Breast epithelium (tissue), 4 donors: ENCODE measurements around the gene PTRH2. TPM values are rescaled to one million over a fixed set of nuclear protein-coding genes. Genes with fewer than 3 reads are reported as not detected.
"Not testable (repeated sequence)": the region's sequence is repeated elsewhere in the genome, so short reads cannot be mapped to it uniquely, and the experiment has no call there.

Experiments
- DNase-seq, 2 donors: peaks; one replicate each; pipeline ENCODE4 v3.0.0-alpha.2; 2019; ENCODE audit warnings: low spot score in 2 of 2
- H3K27ac ChIP-seq, 2 donors: fragments of 200-600 bp; sonication (generic) in 1 of 2; one replicate each; pipeline ENCODE4 v1.5.1; 2016 to 2019; ENCODE audit warnings: mild to moderate bottlenecking in 1 of 2
- H3K27me3 ChIP-seq, 2 donors: fragments of 200-600 bp; sonication (generic) in 1 of 2; one replicate each; pipeline versions ENCODE4 v1.5.1 to v1.6.0; 2017 to 2019; ENCODE audit warnings: control low read depth in 1 of 2, mild to moderate bottlenecking in 1 of 2
- H3K36me3 ChIP-seq: fragments of 200-600 bp; one replicate; pipeline ENCODE4 v1.5.1; 2019
- H3K4me1 ChIP-seq, 2 donors: fragments of 200-600 bp; sonication (generic); one replicate each; pipeline ENCODE4 v1.5.1; 2016 to 2019; ENCODE audit warnings: control low read depth in 1 of 2
- H3K4me3 ChIP-seq, 3 donors: fragments of 200-600 bp; sonication (generic); 1 replicate in 2 of 3; 2 replicates in 1 of 3; pipeline ENCODE4 v1.5.1; 2016 to 2019; ENCODE audit warnings: mild to moderate bottlenecking in 3 of 3, moderate library complexity in 2 of 3
- H3K9me3 ChIP-seq, 2 donors: fragments of 200-600 bp; sonication (generic) in 1 of 2; one replicate each; pipeline ENCODE4 v1.5.1; 2016 to 2019; ENCODE audit warnings: control low read depth in 1 of 2
- POLR2A ChIP-seq: fragments of 450-650 bp; IDR thresholded peaks from one replicate; pipeline ENCODE4 v1.6.1; 2016; ENCODE audit warnings: antibody characterized with exemption, mild to moderate bottlenecking, moderate library complexity
- POLR2AphosphoS5 ChIP-seq, 3 donors: sonication (generic); formaldehyde crosslinking; IDR thresholded peaks; one replicate each; pipeline ENCODE4 v1.6.1; 2017; ENCODE audit warnings: antibody characterized with exemption in 3 of 3
- intact Hi-C: fragments of 100-400 bp; cut with DNase I; formaldehyde crosslinking; loops from one replicate; pipeline ENCODE4 v1.15.1; 2023; ENCODE audit warnings: low total_unique reads
- total RNA-seq, 3 donors: library from RNA; depleted of rRNA; stranded (reverse); fragments of >200 nt; gene quantifications; one replicate each; pipeline ENCODE4 v1.1.0, GENCODE V29; 2016
- TF ChIP-seq, protein P1 (sequence below), 3 donors: fragments of 450-650 bp; IDR thresholded peaks; one replicate each; pipeline ENCODE4 v1.5.1; 2016 to 2017; ENCODE audit warnings: antibody characterized with exemption in 3 of 3, mild to moderate bottlenecking in 3 of 3, moderate library complexity in 3 of 3

Gene PTRH2
- total RNA-seq = 10 to 100 TPM; 21.0 to 27.7 (median 26.5) TPM

DNA sequence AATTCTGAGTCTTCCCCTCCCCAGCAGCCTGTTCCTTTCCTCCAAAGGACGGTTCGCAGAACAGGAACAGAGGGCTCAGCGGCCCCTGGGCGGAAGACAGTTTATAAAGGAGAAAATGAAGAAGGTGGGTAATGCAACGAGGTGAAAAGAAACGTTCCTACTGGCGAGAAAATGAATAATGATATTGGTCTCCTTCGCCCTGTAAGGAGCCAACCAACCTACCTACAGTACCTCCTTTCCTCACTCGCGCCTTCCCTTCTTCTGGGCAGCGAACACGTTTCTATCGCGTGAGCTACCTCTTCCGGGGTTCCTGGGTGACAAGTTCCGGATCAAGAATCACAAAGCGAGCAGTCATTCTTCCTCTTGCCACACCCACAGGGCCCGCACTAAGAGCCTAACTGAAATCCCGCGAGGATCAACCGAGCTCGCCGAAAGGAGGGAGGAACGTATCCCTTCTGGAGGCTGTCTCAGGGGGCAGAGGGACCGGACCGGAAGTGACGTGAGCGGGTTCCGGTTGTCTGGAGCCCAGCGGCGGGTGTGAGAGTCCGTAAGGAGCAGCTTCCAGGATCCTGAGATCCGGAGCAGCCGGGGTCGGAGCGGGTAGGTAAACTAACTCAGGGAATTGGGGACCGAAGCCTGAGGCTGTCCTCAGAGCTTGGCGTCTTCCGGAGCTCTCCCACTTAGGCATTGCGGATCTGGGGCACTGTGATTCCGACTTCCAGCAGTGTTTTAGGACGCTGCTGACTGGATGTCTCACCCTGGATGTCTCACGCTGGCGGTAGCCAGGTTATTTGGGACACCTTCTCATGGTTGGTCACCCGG lies at the start of gene PTRH2, which contains the start of gene VMP1:
PTRH2 (minus strand) TSS at position 282 of the 822 bp plus-strand sequence. CDS start 9,452 bp downstream, outside the sequence.
VMP1 (plus strand) TSS at position 506 of the 822 bp plus-strand sequence. CDS start 23,793 bp downstream, outside the sequence.
- DNase-seq = peak; percentile 98 to 99
- Histone ChIP-seq H3K4me3 (peak within 1 kb of the TSS; percentile 73 to 81 (median 74)), H3K9me3 (no peaks in the 10 kb centered on the region), H3K36me3 (no peaks in the 10 kb centered on the region), H3K27ac (peak within 1 kb of the TSS; percentile 94 to 96), H3K27me3 (no peaks in the 10 kb centered on the region), H3K4me1 (peaks cover 0 to 19% of the 10 kb centered on the region in 2 donors)
- peak; percentile 70 for TF ChIP-seq POLR2A
- TF ChIP-seq, protein P1, sequence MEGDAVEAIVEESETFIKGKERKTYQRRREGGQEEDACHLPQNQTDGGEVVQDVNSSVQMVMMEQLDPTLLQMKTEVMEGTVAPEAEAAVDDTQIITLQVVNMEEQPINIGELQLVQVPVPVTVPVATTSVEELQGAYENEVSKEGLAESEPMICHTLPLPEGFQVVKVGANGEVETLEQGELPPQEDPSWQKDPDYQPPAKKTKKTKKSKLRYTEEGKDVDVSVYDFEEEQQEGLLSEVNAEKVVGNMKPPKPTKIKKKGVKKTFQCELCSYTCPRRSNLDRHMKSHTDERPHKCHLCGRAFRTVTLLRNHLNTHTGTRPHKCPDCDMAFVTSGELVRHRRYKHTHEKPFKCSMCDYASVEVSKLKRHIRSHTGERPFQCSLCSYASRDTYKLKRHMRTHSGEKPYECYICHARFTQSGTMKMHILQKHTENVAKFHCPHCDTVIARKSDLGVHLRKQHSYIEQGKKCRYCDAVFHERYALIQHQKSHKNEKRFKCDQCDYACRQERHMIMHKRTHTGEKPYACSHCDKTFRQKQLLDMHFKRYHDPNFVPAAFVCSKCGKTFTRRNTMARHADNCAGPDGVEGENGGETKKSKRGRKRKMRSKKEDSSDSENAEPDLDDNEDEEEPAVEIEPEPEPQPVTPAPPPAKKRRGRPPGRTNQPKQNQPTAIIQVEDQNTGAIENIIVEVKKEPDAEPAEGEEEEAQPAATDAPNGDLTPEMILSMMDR (IDR thresholded peaks at IDR 0.05) = no peak
- TF ChIP-seq POLR2AphosphoS5 (IDR thresholded peaks at IDR 0.05) = peak; percentile 86 to 96 (median 87)
- intact Hi-C loops = no loop called here

DNA sequence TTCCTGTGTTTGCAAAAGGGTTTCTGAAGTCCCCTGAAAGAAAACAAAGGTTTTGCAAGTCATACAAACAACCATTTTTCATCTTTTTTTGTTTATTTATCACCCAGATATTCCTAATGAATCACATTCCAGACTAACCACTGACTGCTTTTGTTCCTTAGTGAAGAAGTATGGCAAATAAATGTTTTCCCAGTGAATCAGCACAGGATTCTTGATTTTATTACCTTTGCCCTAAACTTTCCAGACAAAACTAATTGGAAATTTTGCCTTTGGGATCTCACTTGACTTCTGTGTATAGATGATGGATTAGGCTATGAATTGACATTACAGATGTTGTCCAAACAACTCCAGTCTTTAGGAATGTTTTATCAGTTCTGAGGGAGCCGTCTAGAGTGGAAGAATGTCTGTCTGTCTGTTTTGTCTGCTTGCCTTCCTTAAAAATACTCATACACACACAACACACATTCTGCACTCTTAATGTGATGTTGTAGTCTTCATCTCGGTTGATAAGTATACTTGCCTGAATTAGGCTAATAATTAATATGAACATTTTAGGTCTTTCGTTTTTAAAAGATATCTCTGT lies 49.1 kb upstream of the PTRH2 start:
- no peak for DNase-seq
- peak overlapping the region; percentile 76 to 84 for H3K27ac ChIP-seq
- H3K9me3 ChIP-seq = no peaks in the 10 kb centered on the region
- TF ChIP-seq POLR2A = no peak
- TF ChIP-seq POLR2AphosphoS5 (IDR thresholded peaks at IDR 0.05) = no peak
- TF ChIP-seq, protein P1 (IDR thresholded peaks at IDR 0.05) = no peak
- H3K4me1 ChIP-seq = peaks cover 0 to 14% of the 10 kb centered on the region in 2 donors
- H3K36me3 ChIP-seq = no peaks in the 10 kb centered on the region
- no peaks in the 10 kb centered on the region for H3K27me3 ChIP-seq
- intact Hi-C loops = no loop called here
- peak overlapping the region in 1 of 3 donors; percentile 4 for H3K4me3 ChIP-seq

DNA sequence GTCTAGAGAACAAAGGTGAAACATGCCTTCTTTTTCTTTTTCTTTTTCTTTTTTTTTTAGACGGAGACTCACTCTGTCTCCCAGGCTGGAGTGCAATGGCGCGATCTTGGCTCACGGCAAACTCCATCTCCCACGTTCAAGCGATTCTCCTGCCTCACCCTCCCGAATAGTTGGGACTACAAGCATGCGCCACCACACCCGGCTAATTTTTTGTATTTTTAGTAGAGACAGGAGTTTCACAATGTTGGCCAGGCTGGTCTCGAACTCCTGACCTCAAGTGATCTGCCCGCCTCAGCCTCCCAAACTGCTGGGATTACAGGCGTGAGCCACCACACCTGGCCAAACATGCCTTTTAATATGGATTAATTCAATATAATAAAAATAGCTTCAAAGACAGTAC lies 47.8 kb upstream of the PTRH2 start:
- H3K9me3 ChIP-seq, DNase-seq, H3K27me3 ChIP-seq, intact Hi-C loops, H3K4me3 ChIP-seq, H3K36me3 ChIP-seq: not testable (repeated sequence)
- Histone ChIP-seq H3K4me1 (peaks cover 0 to 14% of the 10 kb centered on the region in 2 donors), H3K27ac (peak overlapping the region; percentile 63 to 84)

DNA sequence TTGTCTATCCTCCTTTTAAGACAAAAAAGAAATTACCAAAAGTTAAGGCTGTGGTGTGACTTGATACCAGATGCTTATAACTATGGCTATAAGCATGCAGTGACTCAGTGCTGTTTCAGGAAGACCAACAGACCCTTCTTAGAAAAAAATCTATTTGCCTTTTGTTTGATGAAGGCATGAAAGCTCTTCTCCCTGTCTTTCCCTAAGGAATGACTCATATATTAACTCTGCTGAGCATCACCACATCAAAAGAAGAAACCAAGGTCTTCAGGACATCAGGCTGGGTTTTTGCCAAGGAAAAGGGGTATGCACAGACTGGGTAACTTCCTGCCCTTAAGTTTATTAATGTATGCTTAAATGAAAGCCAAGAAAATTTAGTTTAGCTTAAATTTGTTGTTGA lies 47.3 kb upstream of the PTRH2 start:
- intact Hi-C loops = no loop called here
- Histone ChIP-seq H3K4me1 (peaks cover 0 to 14% of the 10 kb centered on the region in 2 donors), H3K4me3 (peak overlapping the region in 1 of 3 donors; percentile 15), H3K27me3 (no peaks in the 10 kb centered on the region), H3K9me3 (no peaks in the 10 kb centered on the region), H3K36me3 (no peaks in the 10 kb centered on the region), H3K27ac (peak overlapping the region; percentile 63 to 71)
- TF ChIP-seq, protein P1 (IDR thresholded peaks at IDR 0.05) = no peak
- no peak for DNase-seq

DNA sequence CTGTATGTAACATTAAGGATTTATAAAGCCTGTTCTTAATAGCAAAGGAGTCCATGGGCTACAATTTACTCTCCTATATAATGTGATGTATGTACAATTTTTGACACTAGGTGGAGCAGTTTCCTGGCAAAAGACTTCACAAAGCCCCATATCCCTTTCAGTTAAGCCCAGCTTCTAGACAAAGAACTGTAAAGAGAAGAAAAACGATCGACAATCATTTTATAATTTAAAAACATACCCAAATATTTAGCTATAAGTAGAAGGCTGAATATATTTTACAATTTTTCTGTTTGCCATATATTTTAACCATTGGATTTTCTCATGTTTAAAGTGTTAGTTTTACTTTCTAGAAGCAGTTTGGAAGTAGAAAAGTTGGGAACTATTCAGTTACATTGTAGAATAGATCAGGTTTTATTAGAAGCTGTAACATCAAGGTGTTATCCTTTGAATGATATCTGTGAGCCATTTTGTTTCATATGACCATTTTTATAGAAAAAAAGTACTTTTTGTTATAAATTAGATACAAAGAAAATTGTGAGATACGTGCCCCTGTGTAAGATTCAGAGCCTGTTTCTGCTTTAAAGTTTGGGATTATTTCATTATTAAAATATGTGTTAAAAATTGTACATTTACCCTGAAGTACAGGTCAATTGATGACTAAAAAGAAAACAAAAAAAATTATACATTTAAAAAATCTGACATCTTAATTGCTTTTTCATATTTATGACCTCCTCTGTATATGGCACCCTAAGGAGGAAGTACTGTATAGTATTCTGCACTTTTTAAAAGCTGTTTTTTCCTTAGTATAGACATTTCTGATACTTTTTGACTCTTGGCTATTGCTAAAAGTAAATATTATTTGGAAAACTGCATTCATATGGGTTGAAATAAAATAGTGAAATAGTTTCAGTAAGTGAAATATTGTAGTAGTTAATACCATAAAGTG lies 46.6 kb upstream of the PTRH2 start:
- TF ChIP-seq, protein P1 (IDR thresholded peaks at IDR 0.05) = peak; percentile 76 to 87 (median 84)
- TF ChIP-seq POLR2A = no peak
- Histone ChIP-seq H3K4me3 (no peak overlapping the region), H3K9me3 (no peaks in the 10 kb centered on the region), H3K27me3 (no peaks in the 10 kb centered on the region), H3K27ac (peak overlapping the region; percentile 63 to 71), H3K4me1 (peaks cover 0 to 14% of the 10 kb centered on the region in 2 donors), H3K36me3 (no peaks in the 10 kb centered on the region)
- intact Hi-C loops = no loop called here
- no peak for DNase-seq
